ENCODE results near the gene CEP97.
A peak's percentile ranks its signal among the peaks of the same experiment; 100 is the strongest.

The CEP97 gene

DNA sequence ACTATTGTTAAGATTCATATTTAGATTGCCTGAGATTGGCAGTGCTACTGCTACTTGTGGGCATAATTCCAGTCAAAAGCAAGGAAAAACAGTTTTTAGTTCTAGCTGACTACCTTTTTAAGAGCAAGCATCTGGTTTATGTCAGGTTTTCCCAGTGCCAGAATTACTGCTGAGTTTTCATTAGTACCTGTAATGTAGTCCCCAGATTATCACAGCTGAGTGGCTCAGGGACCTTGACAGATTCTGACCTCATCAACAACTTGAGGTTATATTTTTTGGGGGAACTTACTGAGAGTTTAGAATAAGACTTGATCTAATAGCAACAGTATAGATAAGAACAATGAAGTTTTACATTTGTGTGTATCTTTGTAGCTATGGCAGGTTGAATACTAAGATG lies 85.6 kb downstream of the CEP97 start:
- no peak for DNase-seq (ENCODE audit: low read depth)
- TF ChIP-seq POLR2A (IDR thresholded peaks at IDR 0.05; ENCODE audit: extremely low read depth, insufficient read length) (no peak), MYC (IDR thresholded peaks at IDR 0.05; ENCODE audit: low read depth, low read length) (no peak)
- TF ChIP-seq, protein P1, sequence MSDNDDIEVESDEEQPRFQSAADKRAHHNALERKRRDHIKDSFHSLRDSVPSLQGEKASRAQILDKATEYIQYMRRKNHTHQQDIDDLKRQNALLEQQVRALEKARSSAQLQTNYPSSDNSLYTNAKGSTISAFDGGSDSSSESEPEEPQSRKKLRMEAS (IDR thresholded peaks at IDR 0.05; ENCODE audit: low read depth, low read length) = no peak
- TF ChIP-seq, protein P2, sequence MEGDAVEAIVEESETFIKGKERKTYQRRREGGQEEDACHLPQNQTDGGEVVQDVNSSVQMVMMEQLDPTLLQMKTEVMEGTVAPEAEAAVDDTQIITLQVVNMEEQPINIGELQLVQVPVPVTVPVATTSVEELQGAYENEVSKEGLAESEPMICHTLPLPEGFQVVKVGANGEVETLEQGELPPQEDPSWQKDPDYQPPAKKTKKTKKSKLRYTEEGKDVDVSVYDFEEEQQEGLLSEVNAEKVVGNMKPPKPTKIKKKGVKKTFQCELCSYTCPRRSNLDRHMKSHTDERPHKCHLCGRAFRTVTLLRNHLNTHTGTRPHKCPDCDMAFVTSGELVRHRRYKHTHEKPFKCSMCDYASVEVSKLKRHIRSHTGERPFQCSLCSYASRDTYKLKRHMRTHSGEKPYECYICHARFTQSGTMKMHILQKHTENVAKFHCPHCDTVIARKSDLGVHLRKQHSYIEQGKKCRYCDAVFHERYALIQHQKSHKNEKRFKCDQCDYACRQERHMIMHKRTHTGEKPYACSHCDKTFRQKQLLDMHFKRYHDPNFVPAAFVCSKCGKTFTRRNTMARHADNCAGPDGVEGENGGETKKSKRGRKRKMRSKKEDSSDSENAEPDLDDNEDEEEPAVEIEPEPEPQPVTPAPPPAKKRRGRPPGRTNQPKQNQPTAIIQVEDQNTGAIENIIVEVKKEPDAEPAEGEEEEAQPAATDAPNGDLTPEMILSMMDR (IDR thresholded peaks at IDR 0.05; ENCODE audit: low read depth, low read length) = no peak
- H3K4me3 ChIP-seq (ENCODE audit: low read depth, low read length) = no peak overlapping the region

DNA sequence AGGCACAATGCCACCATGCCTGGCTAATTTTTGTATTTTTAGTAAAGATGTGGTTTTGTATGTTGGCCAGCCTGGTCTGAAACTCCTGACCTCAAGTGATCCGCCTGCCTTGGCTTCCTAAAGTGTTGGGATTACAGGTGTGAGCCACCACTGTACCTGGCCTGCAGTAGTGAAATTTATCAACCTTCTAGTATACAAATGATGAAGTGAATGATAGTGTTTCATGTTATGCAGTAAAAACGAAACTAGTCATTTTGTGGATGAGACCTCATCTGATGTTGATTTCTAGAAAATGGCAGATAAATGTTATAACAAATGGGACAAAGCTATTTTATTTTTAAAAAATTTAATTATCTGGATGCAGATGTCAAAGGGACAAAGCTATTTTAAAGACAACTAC lies 87.5 kb downstream of the CEP97 start:
- H3K4me3 ChIP-seq (ENCODE audit: low read depth, low read length) = no peak overlapping the region
- TF ChIP-seq, protein P1 (IDR thresholded peaks at IDR 0.05; ENCODE audit: low read depth, low read length) = no peak
- no peak for TF ChIP-seq MYC (IDR thresholded peaks at IDR 0.05; ENCODE audit: low read depth, low read length)
- TF ChIP-seq, protein P2 (IDR thresholded peaks at IDR 0.05; ENCODE audit: low read depth, low read length) = no peak
- no peak for TF ChIP-seq POLR2A (IDR thresholded peaks at IDR 0.05; ENCODE audit: extremely low read depth, insufficient read length)
- no peak for DNase-seq (ENCODE audit: low read depth)

DNA sequence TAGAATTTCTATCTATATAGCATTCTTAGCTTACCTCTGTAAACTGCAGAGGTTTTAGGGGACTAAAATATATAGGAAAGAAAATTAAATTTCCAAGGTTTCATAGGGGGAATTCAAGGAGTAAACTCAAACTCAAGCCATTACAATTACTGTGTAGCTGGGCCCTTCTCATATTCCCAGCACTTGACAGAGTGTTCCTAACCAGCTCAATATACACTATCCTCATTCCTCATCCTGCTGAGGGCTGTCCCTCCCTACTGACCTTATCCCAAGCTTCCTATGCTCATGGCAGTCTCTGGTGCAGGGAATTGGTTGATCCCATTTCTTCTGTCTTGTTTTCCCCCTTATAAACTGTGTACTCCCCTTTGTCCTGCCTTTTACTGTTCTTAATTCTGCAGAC lies 88.5 kb downstream of the CEP97 start:
- TF ChIP-seq, protein P1 (IDR thresholded peaks at IDR 0.05; ENCODE audit: low read depth, low read length) = no peak
- no peak for DNase-seq (ENCODE audit: low read depth)
- H3K4me3 ChIP-seq (ENCODE audit: low read depth, low read length) = no peak overlapping the region

DNA sequence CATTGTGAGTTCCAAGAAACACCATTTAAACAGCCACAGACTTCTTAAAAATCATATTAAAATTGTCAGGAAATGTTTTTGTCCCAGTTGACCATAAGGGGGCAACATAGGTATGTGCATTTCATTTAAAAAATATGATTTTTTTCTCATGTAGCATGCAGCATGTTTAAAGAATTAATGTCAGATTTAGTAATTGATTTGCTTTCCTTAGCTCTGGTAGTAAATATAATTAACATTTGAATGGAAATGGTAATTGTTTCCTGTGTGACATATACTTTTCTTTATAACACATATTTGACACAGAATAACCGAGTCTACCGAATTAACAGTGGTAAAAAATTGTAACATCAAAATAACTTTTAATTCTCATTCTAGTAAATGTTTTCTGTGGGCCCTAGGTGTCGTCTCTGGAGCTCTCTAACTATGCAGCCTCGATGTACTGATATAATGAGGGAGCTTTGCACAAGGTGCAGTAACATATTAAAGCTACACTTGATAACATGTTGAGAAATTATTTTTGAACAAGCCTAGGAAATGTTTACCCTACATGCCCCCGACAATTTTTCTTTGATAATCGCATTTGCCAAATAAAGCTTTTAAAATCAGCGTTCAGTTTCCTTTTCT lies 89.5 kb downstream of the CEP97 start:
- DNase-seq (ENCODE audit: low read depth) = peak; percentile 37
- TF ChIP-seq, protein P2 (IDR thresholded peaks at IDR 0.05; ENCODE audit: low read depth, low read length) = peak; percentile 26
- TF ChIP-seq MYC (IDR thresholded peaks at IDR 0.05; ENCODE audit: low read depth, low read length) = no peak
- no peak overlapping the region for H3K4me3 ChIP-seq (ENCODE audit: low read depth, low read length)

DNA sequence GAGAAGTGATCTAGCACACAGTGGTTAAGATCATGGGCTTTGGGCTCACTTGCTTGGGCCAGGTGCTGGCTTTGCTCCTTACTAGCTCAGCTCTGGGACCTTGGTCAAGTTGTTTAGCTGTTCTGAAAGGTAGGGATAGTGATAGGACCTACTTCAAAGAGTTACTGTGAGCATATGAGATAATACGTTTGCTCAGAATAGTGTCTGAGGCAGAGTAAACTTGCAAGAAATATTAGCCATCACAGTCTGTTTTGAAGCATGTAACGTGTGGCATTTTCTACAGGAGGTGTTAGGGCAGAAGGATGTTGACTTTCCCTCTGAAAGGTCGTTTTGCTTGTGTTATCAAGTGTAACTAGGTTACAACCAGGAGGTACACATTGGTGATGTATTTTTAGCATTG lies 90.4 kb downstream of the CEP97 start:
- no peak overlapping the region for H3K4me3 ChIP-seq (ENCODE audit: low read depth, low read length)
- TF ChIP-seq MYC (IDR thresholded peaks at IDR 0.05; ENCODE audit: low read depth, low read length) (no peak), POLR2A (IDR thresholded peaks at IDR 0.05; ENCODE audit: extremely low read depth, insufficient read length) (no peak)
- TF ChIP-seq, protein P2 (IDR thresholded peaks at IDR 0.05; ENCODE audit: low read depth, low read length) = no peak
- TF ChIP-seq, protein P1 (IDR thresholded peaks at IDR 0.05; ENCODE audit: low read depth, low read length) = no peak
- no peak for DNase-seq (ENCODE audit: low read depth)

DNA sequence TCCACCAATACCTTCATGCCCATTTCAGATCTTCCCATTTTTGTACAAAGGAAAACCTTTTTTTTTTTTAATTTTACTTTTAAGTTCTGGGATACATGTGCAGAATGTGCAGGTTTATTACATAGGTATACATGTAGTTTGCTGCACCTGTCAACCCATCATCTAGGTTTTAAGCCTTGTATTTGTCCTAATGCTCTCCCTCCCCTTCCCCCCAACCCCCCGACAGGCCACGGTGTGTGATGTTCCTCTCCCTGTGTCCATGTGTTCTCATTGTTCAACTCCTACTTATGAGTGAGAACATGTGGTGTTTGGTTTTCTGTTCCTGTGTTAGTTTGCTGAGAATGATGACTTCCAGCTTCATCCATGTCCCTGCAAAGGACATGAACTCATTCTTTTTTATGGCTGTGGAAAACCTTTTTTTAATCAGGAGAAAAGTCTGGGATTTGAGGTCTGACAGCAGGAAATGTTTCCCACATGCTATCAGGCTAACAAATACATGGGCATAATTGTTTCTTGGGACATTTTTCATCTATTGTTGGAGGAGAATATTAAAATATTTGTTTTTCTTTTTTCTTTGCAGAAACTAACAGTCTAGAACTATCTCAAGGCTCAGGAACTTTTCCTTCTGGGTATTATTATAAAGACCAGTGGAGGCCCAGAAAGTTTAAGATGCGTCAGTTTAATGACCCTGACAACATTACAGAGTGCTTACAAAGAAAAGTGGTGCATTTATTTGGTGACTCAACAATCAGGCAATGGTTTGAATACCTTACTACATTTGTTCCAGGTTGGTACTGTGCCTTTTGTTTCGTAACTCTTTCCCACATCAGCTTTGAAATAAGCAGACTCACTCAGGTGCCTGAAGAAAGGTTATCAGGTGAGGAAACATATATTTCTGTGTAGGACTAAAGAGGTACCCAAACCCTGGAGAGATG lies 92.1 kb downstream of the CEP97 start:
- DNase-seq (ENCODE audit: low read depth) = no peak
- TF ChIP-seq, protein P1 (IDR thresholded peaks at IDR 0.05; ENCODE audit: low read depth, low read length) = no peak
- TF ChIP-seq MYC (IDR thresholded peaks at IDR 0.05; ENCODE audit: low read depth, low read length) (no peak), POLR2A (IDR thresholded peaks at IDR 0.05; ENCODE audit: extremely low read depth, insufficient read length) (no peak)
- TF ChIP-seq, protein P2 (IDR thresholded peaks at IDR 0.05; ENCODE audit: low read depth, low read length) = no peak
- no peak overlapping the region for H3K4me3 ChIP-seq (ENCODE audit: low read depth, low read length)

Measured in NB4 (cell line).